ENCODE results near the gene ASPA.

DNA sequence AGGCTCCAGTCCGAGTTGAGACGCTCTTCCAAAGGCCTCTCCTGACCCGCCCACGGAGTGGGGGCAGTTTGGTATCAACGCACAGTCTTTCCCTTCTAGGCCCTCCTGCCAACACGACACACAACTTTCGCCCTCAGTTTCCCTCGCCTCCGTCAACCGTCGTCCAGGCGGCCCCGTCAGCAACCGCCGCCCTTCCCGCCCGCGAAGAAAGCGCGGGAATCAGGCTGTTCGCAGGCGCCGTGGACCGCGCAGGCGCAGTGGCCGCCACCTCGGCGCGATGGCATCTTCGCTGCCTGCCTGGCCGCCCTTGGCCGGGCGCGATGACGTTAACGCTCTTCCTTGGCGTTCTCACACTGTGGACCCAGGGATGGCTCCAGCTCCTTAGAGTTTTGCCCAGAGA, 4.2 kb upstream of the ASPA start, which contains the start of gene SPATA22:
- TF ChIP-seq TCF12 (IDR thresholded peaks at IDR 0.05; ENCODE audit: low read depth, low read length) (no peak), BRCA1 (IDR thresholded peaks at IDR 0.05; ENCODE audit: low read depth, low read length) (no peak), POLR2AphosphoS2 (IDR thresholded peaks at IDR 0.05; ENCODE audit: low read depth, low read length) (no peak), POU2F2 (IDR thresholded peaks at IDR 0.05; ENCODE audit: borderline replicate concordance, low read depth, low read length) (no peak), SIN3A (IDR thresholded peaks at IDR 0.05; ENCODE audit: low read depth, low read length) (no peak), POLR2A (IDR thresholded peaks at IDR 0.05; ENCODE audit: low read depth, low read length) (no peak)
- TF ChIP-seq, protein P1, sequence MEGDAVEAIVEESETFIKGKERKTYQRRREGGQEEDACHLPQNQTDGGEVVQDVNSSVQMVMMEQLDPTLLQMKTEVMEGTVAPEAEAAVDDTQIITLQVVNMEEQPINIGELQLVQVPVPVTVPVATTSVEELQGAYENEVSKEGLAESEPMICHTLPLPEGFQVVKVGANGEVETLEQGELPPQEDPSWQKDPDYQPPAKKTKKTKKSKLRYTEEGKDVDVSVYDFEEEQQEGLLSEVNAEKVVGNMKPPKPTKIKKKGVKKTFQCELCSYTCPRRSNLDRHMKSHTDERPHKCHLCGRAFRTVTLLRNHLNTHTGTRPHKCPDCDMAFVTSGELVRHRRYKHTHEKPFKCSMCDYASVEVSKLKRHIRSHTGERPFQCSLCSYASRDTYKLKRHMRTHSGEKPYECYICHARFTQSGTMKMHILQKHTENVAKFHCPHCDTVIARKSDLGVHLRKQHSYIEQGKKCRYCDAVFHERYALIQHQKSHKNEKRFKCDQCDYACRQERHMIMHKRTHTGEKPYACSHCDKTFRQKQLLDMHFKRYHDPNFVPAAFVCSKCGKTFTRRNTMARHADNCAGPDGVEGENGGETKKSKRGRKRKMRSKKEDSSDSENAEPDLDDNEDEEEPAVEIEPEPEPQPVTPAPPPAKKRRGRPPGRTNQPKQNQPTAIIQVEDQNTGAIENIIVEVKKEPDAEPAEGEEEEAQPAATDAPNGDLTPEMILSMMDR (IDR thresholded peaks at IDR 0.05 in 2 of 3, conservative IDR thresholded peaks at IDR 0.05 in 1 of 3; ENCODE audit: control insufficient read depth in 2 of 3, extremely low read depth in 1 of 3, insufficient read depth in 1 of 3, low read depth in 3 of 3, low read length in 3 of 3): no peak
- TF ChIP-seq, protein P2, sequence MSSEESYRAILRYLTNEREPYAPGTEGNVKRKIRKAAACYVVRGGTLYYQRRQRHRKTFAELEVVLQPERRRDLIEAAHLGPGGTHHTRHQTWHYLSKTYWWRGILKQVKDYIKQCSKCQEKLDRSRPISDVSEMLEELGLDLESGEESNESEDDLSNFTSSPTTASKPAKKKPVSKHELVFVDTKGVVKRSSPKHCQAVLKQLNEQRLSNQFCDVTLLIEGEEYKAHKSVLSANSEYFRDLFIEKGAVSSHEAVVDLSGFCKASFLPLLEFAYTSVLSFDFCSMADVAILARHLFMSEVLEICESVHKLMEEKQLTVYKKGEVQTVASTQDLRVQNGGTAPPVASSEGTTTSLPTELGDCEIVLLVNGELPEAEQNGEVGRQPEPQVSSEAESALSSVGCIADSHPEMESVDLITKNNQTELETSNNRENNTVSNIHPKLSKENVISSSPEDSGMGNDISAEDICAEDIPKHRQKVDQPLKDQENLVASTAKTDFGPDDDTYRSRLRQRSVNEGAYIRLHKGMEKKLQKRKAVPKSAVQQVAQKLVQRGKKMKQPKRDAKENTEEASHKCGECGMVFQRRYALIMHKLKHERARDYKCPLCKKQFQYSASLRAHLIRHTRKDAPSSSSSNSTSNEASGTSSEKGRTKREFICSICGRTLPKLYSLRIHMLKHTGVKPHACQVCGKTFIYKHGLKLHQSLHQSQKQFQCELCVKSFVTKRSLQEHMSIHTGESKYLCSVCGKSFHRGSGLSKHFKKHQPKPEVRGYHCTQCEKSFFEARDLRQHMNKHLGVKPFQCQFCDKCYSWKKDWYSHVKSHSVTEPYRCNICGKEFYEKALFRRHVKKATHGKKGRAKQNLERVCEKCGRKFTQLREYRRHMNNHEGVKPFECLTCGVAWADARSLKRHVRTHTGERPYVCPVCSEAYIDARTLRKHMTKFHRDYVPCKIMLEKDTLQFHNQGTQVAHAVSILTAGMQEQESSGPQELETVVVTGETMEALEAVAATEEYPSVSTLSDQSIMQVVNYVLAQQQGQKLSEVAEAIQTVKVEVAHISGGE (CRISPR knock-in tag; IDR thresholded peaks at IDR 0.05): no peak
- TF ChIP-seq, protein P3, sequence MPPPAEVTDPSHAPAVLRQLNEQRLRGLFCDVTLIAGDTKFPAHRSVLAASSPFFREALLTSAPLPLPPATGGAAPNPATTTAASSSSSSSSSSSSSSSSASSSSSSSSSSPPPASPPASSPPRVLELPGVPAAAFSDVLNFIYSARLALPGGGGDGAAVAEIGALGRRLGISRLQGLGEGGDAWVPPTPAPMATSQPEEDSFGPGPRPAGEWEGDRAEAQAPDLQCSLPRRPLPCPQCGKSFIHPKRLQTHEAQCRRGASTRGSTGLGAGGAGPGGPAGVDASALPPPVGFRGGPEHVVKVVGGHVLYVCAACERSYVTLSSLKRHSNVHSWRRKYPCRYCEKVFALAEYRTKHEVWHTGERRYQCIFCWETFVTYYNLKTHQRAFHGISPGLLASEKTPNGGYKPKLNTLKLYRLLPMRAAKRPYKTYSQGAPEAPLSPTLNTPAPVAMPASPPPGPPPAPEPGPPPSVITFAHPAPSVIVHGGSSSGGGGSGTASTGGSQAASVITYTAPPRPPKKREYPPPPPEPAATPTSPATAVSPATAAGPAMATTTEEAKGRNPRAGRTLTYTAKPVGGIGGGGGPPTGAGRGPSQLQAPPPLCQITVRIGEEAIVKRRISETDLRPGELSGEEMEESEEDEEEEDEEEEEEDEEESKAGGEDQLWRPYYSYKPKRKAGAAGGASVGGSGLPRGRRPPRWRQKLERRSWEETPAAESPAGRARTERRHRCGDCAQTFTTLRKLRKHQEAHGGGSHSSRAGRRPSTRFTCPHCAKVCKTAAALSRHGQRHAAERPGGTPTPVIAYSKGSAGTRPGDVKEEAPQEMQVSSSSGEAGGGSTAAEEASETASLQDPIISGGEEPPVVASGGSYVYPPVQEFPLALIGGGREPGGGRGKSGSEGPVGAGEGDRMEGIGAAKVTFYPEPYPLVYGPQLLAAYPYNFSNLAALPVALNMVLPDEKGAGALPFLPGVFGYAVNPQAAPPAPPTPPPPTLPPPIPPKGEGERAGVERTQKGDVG (CRISPR knock-in tag; IDR thresholded peaks at IDR 0.05): no peak
- TF ChIP-seq, protein P4, sequence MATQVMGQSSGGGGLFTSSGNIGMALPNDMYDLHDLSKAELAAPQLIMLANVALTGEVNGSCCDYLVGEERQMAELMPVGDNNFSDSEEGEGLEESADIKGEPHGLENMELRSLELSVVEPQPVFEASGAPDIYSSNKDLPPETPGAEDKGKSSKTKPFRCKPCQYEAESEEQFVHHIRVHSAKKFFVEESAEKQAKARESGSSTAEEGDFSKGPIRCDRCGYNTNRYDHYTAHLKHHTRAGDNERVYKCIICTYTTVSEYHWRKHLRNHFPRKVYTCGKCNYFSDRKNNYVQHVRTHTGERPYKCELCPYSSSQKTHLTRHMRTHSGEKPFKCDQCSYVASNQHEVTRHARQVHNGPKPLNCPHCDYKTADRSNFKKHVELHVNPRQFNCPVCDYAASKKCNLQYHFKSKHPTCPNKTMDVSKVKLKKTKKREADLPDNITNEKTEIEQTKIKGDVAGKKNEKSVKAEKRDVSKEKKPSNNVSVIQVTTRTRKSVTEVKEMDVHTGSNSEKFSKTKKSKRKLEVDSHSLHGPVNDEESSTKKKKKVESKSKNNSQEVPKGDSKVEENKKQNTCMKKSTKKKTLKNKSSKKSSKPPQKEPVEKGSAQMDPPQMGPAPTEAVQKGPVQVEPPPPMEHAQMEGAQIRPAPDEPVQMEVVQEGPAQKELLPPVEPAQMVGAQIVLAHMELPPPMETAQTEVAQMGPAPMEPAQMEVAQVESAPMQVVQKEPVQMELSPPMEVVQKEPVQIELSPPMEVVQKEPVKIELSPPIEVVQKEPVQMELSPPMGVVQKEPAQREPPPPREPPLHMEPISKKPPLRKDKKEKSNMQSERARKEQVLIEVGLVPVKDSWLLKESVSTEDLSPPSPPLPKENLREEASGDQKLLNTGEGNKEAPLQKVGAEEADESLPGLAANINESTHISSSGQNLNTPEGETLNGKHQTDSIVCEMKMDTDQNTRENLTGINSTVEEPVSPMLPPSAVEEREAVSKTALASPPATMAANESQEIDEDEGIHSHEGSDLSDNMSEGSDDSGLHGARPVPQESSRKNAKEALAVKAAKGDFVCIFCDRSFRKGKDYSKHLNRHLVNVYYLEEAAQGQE (IDR thresholded peaks at IDR 0.05; ENCODE audit: low read depth, low read length): no peak
- TF ChIP-seq, protein P5, sequence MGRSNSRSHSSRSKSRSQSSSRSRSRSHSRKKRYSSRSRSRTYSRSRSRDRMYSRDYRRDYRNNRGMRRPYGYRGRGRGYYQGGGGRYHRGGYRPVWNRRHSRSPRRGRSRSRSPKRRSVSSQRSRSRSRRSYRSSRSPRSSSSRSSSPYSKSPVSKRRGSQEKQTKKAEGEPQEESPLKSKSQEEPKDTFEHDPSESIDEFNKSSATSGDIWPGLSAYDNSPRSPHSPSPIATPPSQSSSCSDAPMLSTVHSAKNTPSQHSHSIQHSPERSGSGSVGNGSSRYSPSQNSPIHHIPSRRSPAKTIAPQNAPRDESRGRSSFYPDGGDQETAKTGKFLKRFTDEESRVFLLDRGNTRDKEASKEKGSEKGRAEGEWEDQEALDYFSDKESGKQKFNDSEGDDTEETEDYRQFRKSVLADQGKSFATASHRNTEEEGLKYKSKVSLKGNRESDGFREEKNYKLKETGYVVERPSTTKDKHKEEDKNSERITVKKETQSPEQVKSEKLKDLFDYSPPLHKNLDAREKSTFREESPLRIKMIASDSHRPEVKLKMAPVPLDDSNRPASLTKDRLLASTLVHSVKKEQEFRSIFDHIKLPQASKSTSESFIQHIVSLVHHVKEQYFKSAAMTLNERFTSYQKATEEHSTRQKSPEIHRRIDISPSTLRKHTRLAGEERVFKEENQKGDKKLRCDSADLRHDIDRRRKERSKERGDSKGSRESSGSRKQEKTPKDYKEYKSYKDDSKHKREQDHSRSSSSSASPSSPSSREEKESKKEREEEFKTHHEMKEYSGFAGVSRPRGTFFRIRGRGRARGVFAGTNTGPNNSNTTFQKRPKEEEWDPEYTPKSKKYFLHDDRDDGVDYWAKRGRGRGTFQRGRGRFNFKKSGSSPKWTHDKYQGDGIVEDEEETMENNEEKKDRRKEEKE (IDR thresholded peaks at IDR 0.05): no peak

All from GM12878 (cell line).